HEK293T (cell line): ENCODE results near the gene CBX2.

Experiments used
- BHLHE40 ChIP-seq: fragments of 450-650 bp; IDR thresholded peaks from 2 replicates; pipeline ENCODE4 v1.6.1; 2016; ENCODE audit warnings: mild to moderate bottlenecking, moderate library complexity, borderline replicate concordance
- FOXA1 ChIP-seq: fragments of 450-650 bp; IDR thresholded peaks from 2 replicates; pipeline ENCODE4 v1.6.1; 2016; ENCODE audit warnings: mild to moderate bottlenecking
- NFRKB ChIP-seq: fragments of 450-650 bp; IDR thresholded peaks from 2 replicates; pipeline ENCODE4 v1.6.1; 2016; ENCODE audit warnings: mild to moderate bottlenecking, moderate library complexity
- TARDBP ChIP-seq: fragments of 450-650 bp; IDR thresholded peaks from 2 replicates; pipeline ENCODE4 v1.6.1; 2016

DNA sequence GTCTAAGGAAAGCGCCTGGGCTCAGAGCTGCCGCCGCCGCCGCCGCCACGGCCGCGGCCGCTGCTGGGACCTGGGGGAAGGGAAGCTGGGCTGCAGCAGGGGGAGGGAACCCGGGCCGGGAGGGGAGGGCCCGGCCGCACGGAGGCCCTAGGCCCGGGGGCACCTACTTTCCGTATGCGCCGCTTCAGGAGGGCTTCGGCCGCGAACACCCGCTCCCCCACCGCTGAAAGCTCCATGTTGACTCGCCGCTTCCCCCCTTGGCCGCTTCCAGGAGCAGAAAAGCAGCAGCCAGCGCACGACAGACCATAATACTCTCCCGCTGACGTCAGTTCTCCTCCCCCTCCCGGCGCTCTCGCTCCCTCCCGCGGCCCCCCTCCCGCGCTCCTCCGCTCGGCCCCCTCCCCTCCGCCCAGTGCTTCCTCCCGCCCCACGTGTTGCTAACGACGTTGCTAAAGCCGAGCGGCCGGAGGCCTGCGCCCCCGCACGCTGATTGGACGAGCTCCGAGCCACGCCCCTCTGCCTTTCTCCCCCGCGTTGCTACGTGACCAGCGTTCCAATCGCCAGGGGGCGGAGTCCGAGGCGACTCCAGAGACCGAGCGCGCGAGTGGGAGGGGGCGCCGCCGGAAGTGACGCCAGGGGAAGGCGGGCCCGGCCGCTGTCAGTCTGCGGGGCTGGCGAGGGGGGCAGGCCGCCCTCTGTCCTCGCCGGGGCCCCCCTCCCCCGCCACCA, 19.0 kb downstream of the CBX2 start, which contains the start of gene CBX8:
- no peak for TF ChIP-seq NFRKB
- no peak for TF ChIP-seq BHLHE40
- TF ChIP-seq TARDBP, result no peak
- TF ChIP-seq FOXA1, result no peak
